HG02588 (cell line): ENCODE measurements around the gene SULT1A2.
"Not testable (repeated sequence)": the region's sequence is repeated elsewhere in the genome, so short reads cannot be mapped to it uniquely, and the experiment has no call there.

Experiments used
- ATAC-seq: cut with Tn5 transposase; IDR thresholded peaks from one replicate; pipeline ENCODE4 v1.9.1; 2021; ENCODE audit warnings: mild to moderate bottlenecking, moderate library complexity; ENCODE audit not compliant: unreplicated experiment

SULT1A2 gene

DNA sequence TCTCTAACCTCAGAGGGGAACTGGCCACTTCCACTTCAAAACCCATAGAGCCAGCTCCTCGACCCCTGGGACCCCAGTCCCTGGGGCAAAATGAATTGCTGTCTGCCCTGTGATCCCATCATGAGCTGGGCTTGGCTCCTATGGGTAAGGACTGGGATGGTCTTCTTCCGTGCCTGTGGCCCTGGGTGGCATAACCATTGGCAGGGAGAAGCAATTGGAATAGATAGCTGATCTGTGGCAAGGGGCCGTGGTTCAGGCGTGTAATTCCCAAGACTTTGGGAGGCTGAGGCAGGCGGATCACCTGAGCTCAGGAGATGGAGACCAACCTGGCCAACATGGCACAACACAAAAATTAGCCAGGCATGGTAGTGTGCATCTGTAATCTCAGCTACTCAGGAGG is 4.3 kb downstream of the SULT1A2 start:
- ATAC-seq: no peak

DNA sequence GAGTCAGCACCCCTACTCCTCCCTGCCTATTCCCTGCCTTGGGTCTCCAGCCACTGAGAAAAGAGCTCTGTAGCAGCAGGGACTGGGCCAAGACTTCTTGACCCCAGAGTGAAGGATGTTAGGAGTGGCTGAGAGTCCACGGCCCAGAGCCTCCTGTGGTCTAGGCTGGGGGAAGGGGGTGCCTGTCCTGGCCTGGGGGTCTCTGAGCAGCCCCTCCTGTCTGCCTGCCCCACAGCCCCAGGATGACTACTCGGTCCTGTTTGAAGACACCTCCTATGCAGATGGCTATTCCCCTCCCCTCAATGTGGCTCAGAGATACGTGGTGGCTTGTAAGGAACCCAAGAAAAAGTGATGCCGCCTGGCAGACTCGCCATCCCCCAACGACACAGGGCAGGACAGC is 5.5 kb downstream of the SULT1A2 start:
- no peak for ATAC-seq

DNA sequence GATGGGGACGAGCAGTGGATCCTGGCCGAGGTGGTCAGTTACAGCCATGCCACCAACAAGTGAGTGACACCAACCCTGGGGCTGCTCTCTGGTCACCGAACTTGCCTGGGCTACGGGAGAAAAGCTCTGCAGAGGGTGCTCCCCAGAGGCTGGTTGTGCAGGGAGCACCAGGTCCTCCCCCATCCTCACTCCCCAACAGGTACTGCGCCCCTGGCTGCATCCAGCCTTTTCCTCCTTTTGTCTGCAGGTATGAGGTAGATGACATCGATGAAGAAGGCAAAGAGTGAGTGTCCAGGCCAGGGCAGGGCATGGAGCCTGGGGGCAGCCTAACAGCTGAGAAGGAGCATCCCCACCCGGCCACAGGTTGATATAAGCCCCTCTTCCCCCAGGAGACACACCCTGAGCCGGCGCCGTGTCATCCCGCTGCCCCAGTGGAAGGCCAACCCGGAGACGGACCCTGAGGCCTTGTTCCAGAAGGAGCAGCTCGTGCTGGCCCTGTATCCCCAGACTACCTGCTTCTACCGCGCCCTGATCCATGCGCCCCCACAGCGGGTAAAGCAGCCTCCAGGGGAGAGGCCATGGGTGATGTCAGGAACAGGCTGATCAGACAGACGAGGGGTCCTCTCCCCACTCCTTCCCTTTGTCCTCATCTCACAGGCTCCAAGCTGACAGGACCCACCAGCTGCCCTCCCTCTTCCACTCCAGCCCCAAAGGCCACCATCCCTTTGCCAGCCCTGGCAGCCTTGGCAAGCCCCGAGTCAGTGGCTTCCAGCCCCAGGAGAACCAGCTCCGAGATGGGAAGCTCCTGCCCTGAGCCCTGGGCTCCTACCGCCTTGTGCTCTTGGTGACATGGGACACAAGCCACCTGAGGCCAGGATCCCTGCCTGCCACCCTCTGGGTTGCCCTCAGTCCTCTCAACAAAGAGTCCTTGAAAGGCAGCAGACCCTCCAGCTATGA is 6.2 kb downstream of the SULT1A2 start:
- ATAC-seq: no peak

DNA sequence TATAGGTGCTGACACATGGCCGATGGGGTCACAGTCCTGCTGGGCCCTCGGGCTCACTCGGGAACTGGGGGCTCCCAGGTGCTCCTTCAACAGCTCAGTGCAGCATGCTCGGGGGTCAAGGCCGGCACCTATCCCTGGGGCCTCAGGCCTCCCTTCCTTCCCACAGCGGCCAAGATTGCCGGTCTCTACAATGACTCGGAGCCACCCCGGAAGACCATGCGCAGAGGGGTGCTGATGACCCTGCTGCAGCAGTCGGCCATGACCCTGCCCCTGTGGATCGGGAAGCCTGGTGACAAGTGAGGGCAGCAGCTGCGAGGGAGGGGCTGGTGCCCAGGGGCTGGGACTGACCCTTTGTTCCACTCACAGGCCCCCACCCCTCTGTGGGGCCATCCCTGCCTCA is 6.9 kb downstream of the SULT1A2 start:
- no peak for ATAC-seq

DNA sequence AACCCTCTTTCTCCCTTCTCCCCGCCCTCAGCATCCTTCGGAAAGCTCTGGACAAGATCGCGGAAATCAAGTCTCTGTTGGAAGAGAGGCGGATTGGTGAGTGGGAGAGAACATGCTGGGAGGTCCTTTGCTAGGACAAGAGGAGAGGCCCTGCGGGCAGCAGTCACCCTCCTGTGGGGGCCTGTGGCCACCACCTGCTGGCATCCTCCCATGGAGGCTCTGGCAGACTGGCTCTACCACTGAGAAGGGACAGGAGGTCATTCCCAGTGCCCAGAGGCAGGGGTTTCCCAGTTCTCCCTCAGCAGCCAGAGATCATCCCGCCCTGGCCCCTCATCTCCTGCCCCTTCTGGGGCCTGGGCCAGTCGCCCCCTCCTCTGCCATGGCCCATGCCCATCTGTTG is 7.8 kb downstream of the SULT1A2 start:
- ATAC-seq: no peak

DNA sequence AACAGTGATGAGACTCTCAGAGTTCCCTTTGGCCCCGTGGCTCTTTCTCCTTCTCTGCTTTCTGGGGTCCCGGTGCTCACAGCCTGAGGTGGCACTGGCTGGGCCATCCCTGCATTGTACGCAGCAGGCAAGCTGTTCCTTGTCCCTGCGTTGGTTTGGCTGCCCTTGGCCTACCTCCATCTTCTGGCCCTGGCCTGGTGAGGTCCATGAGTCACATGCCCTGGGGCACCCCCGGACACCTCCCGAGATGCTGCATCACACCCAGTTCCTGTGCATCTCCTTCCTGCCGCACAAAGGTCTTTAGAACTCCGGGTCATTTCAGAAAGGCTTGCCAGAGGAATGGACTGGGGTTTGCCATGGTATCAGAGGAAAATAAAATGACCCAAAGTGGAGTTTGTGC is 9.5 kb downstream of the SULT1A2 start:
- no peak for ATAC-seq

DNA sequence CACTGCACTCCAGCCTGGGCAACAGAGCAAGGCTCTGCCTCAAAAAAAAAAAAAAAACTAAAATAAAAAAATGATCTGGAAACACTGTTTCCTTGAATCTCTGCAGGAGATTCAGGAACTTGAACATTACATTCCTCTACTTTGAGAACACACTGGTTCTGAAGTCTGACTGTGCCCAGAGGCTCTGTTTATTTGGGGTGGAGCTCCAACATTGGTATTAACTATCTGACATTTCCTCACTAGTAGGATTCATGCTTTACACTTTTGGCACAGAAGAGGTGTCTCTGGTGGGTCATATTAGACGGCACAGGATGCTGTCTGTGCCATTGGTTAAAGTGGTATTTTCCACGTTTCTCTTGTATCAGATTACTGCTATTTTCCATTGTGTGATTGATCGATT is 10.4 kb downstream of the SULT1A2 start:
- no peak for ATAC-seq

DNA sequence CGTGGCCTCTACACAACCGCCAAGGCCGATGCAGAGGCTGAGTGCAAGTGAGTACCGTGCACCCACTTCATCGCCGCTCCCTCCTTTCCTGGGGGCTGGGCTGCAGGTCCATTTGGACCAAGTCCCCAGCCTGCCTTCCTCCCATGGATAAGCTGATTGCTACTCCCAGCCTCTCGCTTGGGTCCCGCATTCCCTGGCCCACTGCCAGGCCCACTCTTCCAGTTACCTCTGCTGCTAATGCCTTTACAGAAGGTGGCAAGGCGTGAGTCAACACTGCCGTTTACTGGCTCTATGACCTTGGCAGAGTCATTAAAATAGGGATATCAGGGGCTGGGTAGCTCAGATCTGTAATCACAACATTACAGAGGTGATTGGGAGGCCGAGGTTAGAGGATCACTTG is 11.2 kb downstream of the SULT1A2 start:
- no peak for ATAC-seq

DNA sequence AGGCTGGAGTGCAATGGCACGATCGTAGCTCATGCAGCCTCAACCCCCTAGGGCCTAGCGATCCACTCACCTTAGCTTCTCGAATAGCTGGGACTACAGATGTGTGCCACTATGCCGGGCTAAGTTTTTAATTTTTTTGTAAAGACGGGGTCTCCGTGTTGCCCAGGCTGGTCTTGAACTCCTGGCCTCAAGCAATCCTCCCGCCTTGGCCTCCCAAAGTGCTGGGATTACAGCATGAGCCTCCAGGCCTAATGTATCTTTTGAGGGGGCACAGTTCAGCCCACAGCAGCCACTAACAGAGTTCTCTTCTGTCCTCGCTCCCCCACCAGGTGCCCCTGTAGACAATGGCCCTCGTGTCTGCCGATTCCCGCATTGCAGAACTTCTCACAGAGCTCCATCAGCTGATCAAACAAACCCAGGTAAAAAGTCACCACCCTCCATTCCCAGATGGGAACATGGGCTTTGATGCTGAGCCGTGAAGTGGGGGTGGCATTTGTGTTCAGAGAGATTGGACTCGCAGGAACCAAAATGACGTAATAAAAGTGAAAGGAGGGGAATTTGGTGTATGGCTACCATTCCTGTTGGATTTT is 16.0 kb downstream of the SULT1A2 start:
- ATAC-seq: no peak

DNA sequence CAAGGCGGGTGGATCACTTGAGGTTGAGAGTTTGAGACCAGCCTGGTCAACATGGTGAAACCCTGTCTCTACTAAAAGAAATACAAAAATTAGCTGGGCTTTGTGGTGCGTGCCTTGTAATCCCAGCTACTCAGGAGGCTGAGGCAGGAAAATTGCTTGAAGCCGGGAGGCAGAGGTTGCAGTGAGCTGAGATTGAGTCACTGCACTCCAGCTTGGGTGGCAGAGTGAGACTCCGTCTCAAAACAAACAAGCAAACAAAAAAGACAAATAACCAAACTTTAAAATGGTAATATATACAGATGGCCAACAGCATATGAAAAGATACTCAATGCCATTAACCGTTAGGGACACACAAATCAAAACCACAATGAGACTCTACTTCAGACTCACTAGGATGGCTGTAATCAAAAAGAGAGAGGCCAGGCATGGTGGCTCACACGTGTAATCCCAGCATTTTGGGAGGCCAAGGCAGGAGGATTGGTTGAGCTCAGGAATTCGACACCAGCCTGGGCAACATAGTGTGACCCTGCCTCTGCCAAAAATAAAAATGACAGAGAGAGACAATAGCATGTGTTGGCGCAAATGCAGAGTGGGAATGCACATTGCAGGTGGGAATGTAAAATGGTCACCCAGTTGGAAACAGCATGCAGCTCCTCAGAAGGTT is 21.3 kb downstream of the SULT1A2 start:
- no peak for ATAC-seq

DNA sequence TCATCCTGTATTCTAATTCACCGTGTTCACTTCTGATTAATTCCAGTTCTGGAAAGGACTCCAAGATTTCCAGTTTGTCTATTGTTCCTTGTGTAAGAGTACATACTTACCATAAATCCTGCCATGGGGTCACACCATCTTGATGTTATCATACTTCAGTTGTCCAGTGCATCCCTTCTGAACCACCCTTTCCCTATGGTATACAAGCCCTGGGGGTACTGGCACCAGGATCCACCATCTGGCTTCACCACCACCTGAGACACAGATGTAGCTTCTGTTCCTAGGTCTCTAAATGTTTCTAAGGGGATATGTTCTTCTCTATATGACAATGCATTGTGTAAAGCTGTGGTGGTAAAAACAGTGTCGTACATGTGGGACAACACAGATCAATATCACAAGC is 21.9 kb downstream of the SULT1A2 start:
- ATAC-seq: no peak

DNA sequence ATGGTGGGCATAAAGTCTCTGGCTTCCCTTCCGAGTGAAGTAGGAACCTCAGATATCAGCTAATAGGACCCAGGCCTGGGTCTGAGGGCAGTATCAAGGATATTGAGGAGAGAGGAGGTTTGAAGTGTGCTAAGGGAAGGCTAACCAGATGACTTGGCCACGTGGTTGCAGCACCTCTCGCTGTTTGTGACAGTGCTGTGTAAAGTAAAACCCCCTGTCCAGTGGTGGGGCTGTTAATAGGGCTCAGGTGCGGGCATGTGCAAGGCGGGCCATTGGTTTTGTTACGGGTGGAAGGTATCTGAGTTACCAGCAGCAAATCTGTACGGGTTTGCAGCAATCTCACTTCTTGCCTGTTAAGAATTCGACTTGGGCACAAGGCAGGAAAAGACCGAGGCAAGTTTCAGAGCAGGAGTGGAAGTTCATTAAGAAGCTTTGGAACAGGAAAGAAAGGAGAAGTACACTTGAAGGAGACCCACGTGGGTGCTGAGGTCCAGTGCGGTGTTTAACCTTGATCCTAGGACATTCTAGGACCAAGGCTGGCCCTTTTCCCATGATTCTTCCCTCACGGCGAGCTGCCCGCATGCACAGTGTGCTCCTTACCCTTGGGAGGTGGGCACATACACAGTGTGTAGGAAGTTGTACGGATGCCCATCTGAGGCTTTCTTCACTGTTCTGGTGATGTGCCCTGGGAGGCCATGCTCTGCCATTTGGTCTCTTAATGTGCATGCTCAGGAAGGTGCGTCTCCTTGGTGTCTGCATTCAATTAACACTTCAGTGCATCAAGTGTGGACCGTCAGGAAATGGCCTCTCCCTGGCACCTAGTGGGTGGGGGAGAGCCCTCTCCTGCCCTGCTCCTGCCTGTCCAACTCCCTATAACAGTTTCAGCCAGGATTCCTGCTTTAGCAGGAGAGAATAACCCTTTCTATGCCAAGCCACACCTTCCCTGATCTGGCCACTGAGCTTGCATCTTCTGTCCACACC is 22.8 kb downstream of the SULT1A2 start:
- ATAC-seq: no peak

DNA sequence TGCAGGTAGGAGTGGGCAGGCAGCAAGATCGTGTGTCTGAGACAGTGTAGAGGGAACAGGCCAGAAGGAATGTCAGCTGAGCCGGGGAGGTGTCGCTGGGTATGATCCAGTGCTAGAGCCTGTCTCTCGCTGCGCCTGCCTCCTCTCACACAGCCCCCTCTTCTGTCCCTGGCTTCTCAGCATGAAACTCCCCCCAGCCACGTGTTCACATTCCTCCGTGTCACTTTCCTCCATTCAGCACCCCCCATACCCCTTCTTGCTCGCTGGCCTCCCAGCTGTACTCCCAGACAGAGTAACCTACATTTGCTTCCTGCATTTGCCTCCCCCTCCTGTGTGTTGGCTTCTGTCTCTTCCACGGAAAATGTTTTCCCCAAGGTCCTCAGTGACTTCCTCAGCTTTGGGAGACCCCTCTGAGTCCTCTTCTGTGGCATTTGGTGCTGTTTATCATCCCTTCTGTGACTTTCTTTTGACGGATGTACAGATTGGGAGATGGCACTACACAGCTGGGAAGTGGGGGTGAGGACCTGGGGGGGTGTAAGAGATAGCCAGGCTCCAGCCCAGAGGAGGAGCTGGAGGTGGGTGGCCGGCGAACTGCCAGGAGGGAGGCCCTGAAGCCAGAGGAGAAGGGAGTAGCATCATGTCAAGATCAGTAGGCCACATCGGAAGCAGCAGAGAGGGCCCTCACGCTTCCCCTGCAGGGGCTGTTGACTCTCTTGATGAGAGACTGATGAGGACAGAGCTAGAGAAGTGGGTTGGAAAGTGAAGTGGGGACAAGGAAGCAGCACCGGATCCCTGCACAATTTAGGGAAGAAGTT is 23.9 kb downstream of the SULT1A2 start:
- ATAC-seq: no peak

DNA sequence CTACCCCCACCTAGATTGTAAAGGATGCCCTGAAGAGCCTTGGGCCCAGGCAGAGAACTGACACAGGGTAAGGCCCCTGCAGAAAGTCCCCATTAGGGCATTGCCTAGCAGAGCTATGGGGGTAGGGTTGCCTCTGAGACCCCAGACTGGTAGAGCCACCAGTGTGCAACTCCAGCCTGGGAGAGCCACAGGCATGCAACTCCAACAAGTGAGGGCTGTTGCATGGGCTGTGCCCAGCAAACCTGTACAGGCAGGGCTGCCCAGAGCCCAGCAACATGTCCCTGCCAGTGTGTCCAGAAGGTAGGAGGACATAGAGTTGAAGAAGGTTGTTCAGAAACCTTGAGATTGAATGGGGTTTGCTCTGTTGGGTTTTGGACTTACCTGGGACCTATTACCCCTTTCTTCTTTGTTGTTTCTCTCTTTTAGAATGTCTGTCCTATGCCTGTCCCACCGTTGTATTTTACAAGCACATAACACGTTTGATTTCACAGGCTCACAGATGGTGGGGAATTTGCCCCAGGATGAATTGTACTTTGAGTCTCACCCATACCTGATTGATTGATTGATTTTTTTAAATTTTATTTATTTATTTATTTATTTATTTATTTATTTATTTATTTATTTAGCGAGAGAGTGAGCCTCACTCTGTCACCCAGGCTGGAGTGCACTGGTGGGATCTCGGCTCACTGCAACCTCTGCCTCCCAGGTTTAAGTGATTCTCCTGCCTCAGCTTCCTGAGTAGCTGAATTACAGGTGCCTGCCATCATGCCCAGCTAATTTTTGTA is 26.7 kb downstream of the SULT1A2 start:
- no peak for ATAC-seq

DNA sequence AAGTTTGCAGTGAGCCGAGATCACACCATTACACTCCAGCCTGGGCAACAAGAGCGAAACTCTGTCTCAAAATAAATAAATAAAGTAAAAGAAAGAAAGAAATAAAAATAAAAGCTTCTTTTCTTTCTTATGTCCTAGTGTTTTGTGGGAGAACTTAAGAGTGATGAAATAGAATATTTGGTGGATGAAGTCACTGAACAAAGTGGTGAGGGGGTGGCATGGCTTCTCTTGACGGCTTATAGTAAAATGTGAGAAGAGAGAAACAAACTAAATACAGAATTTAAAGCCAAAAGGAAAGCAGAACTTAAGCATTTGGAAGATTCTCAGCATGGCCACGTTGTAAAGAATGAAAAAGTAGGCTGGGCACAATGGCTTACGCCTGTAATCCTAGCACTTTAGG is 27.8 kb downstream of the SULT1A2 start:
- no peak for ATAC-seq

DNA sequence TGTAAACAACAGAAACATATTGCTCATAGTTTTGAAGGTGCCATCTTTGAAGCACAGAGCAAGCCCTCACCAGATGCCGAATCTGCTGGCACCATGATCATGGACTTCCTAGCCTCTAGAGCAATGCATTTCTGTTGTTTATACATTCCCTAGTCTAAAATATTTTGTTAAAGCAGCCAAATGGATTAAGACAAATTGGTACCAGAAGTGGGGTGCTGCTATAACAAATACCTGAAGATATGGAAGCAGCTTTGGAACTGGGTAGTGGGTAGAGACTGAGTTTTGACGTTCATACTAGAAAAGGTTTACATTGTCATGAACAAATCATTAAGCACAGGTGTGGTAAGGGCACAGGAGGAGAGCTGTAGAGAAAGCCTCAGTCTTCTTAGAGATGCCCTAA is 29.6 kb downstream of the SULT1A2 start:
- ATAC-seq: no peak

DNA sequence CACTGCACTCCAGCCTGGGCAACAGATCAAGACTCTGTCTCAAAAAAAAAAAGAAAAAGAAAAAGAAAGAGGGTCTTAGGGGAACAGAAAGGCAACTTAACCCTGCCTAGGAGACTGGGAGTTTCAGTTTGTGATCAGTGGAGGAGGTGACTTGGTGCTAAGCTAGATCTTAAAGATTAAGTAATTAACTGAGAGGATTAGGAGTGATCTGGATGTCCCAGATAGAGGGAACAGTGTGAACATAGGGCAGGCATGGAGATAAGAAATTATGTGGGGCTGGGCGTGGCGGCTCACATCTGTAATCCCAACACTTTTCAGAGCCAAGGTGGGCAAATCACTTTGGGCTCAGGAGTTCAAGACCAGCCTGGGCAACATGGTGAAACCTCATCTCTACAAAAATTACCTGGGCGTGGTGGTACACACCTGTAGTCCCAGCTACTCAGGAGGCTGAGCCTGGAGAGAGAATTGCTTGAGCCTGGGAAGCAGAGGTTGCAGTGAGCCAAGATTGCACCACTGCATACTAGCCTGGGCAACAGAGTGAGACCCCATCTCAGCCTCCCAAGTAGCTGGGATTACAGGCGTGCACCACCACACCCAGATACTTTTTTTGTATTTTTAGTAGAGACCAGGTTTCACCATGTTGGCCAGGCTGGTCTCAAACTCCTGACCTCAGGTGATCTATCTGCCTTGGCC is 30.5 kb downstream of the SULT1A2 start:
- not testable (repeated sequence) for ATAC-seq

DNA sequence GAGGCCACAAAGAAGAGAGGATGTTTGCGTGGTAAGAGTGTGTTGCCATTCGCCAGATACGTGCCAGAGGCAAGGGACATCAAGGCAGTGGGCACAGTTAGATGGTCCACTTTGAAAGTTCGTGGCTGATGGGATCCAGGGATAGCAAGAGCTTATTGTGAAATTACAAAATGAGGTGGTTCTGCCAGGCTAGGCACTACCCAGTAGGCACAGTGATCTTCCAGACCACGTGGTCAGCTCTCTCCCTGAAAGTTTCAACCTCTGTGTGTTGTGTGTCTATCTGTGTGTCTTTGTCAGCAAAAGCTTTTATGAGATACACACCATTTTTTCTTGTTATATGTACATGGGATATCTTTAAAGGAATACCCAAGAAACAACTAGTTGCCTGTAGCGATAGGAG is 33.6 kb downstream of the SULT1A2 start:
- ATAC-seq: no peak

DNA sequence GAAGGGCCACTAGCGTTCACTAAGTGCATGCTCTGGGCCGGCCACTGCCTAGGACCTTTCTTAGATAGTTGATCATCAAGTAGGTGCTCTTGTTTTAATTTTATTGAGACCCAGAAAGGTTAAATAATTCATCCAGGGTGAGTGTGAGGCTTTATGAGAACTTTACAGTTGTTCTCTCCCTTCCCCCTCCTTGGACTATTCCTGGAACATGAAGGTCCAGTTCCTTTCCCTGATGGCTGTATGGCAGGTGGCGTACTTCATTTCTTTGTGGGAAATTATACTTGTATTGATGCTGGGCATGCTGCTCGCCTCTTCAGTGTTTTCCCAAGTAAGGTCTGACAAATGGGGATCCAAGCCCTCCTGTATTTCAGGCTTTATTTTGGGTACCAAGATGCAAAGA is 34.7 kb downstream of the SULT1A2 start:
- ATAC-seq: no peak
